K562 (cell line): ENCODE measurements around the gene FUT8. TPM values are rescaled to one million over a fixed set of nuclear protein-coding genes. Genes with fewer than 3 reads are reported as not detected.
A peak's percentile ranks its signal among the peaks of the same experiment; 100 is the strongest.

Source experiments
- ATAC-seq: fragments of 200-7000 bp; cut with Tn5 transposase; 3 replicates; pipeline ENCODE4 v1.9.1; 2020; ENCODE audit warnings: moderate library complexity
- BruUV-seq: library from RNA; stranded (reverse); fragments of 400-500 nt; replicated peaks from 2 replicates; lab custom pipeline; 2021; lab: Mats Ljungman, UMichigan
- CTCF ChIA-PET: fragments of 300-600 bp; formaldehyde crosslinking; extraction: SDS; loops from one replicate; lab custom pipeline; 2021; ENCODE audit warnings: low intra/inter-chr PET ratio; lab: Yijun Ruan, JAX
- POLR2A ChIA-PET: fragments of 300-600, 350-650 bp; sonication (Branson Sonifier 250); formaldehyde crosslinking; extraction: SDS; loops from one replicate; lab custom pipeline; 2021; ENCODE audit warnings: antibody characterized with exemption, inconsistent platforms; lab: Yijun Ruan, JAX
- DNase-seq, 4 experiments: peaks; one replicate each; pipeline versions ENCODE4 v3.0.0 to v3.0.0-alpha.2; 2011 to 2018; ENCODE audit warnings: low spot score in 3 of 4, mixed read lengths in 3 of 4; ENCODE audit errors: extremely low read depth in 1 of 4
- FAIRE-seq: peaks from 2 replicates; lab custom pipeline; 2011; peaks lifted over from hg19 to GRCh38; lab: Jason Lieb, UNC
- H2AFZ ChIP-seq: 2 replicates; pipeline ENCODE4 v1.6.0; 2011; ENCODE audit warnings: low read depth, low read length, control low read depth, inconsistent platforms
- H3K27ac ChIP-seq: fragments of 200-600 bp; 3 replicates; pipeline ENCODE4 v1.8.0; 2011; ENCODE audit warnings: low read depth, mild to moderate bottlenecking, control low read depth, inconsistent platforms, low read length, moderate library complexity, mixed read lengths; ENCODE audit errors: extremely low read depth
- H3K27me3 ChIP-seq, 2 experiments: fragments of 300-600 bp in 1 of 2; 2 replicates in 1 of 2; 3 replicates in 1 of 2; pipeline versions ENCODE4 v1.6.0 to v1.8.0; 2011; ENCODE audit warnings: inconsistent platforms in 2 of 2, low read length in 2 of 2, mild to moderate bottlenecking in 1 of 2, mixed read lengths in 1 of 2, moderate library complexity in 1 of 2; ENCODE audit not compliant: control insufficient read depth in 2 of 2, insufficient read depth in 2 of 2
- H3K36me3 ChIP-seq: fragments of 300-600 bp; 3 replicates; pipeline ENCODE4 v1.8.0; 2011; ENCODE audit warnings: mild to moderate bottlenecking, low read length, inconsistent platforms; ENCODE audit not compliant: control insufficient read depth, insufficient read depth
- H3K4me1 ChIP-seq, 2 experiments: fragments of 200-600 bp in 1 of 2; replicated peaks in 1 of 2; 2 replicates in 1 of 2; 3 replicates in 1 of 2; pipeline versions ENCODE4 v1.5.1 to v1.8.0; 2011; ENCODE audit warnings: inconsistent platforms in 2 of 2, low read length in 2 of 2, mild to moderate bottlenecking in 1 of 2, mixed read lengths in 1 of 2, moderate library complexity in 1 of 2; ENCODE audit not compliant: control insufficient read depth in 2 of 2, insufficient read depth in 2 of 2
- H3K4me2 ChIP-seq: 2 replicates; pipeline ENCODE4 v1.6.1; 2011; ENCODE audit warnings: low read length, control low read depth, inconsistent platforms, mixed read lengths; ENCODE audit not compliant: insufficient read depth
- H3K4me3 ChIP-seq: fragments of 200-600 bp; sonication (generic), shearing (Covaris generic); 2 replicates; pipeline ENCODE4 v1.5.1; 2016; ENCODE audit warnings: control low read depth, inconsistent platforms
- H3K79me2 ChIP-seq: fragments of 200-600 bp; 3 replicates; pipeline ENCODE4 v1.8.0; 2011; ENCODE audit warnings: low read length, inconsistent platforms; ENCODE audit not compliant: control insufficient read depth, insufficient read depth
- H3K9ac ChIP-seq, 2 experiments: 2 replicates each; pipeline versions ENCODE4 v1.6.0 to v1.6.1; 2011; ENCODE audit warnings: low read depth in 2 of 2, low read length in 2 of 2, control low read depth in 1 of 2, inconsistent platforms in 1 of 2, mild to moderate bottlenecking in 1 of 2, mixed read lengths in 1 of 2; ENCODE audit not compliant: insufficient read depth in 1 of 2
- H3K9me1 ChIP-seq: one replicate; pipeline ENCODE4 v1.6.0; 2011; ENCODE audit warnings: inconsistent platforms, mild to moderate bottlenecking, low read length, moderate library complexity; ENCODE audit not compliant: control insufficient read depth, insufficient read depth
- H3K9me3 ChIP-seq: replicated peaks from 2 replicates; pipeline ENCODE4 v1.5.1; 2011; ENCODE audit warnings: low read depth, low read length, inconsistent platforms; ENCODE audit not compliant: control insufficient read depth, insufficient read depth
- H4K20me1 ChIP-seq: replicated peaks from 2 replicates; pipeline ENCODE4 v1.6.1; 2011; ENCODE audit warnings: low read length, inconsistent platforms, mixed read lengths; ENCODE audit not compliant: control insufficient read depth, insufficient read depth
- BRD4 ChIP-seq: fragments of 200-600 bp; sonication (generic); IDR thresholded peaks from 2 replicates; pipeline ENCODE4 v1.6.1; 2017; ENCODE audit warnings: inconsistent platforms
- DPF2 ChIP-seq: fragments of 450-650 bp; IDR thresholded peaks from 2 replicates; pipeline ENCODE4 v1.6.1; 2016
- ETV5 ChIP-seq: sonication (generic); formaldehyde crosslinking; IDR thresholded peaks from 2 replicates; pipeline ENCODE4 v1.4.0; 2020; ENCODE audit warnings: low read depth, mild to moderate bottlenecking, missing genetic modification reagents
- EWSR1 ChIP-seq: fragments of 450-650 bp; IDR thresholded peaks from 2 replicates; pipeline ENCODE4 v1.6.1; 2018; ENCODE audit warnings: borderline replicate concordance, mild to moderate bottlenecking, low read depth, moderate library complexity; ENCODE audit not compliant: partially characterized antibody
- GABPA ChIP-seq: fragments of 200-800 bp; sonication (Bioruptor generic); conservative IDR thresholded peaks from 2 replicates; pipeline ENCODE4 v1.6.1; 2016; ENCODE audit warnings: low read depth, missing genetic modification characterization, missing compliant biosample characterization
- HDAC8 ChIP-seq: fragments of 450-650 bp; IDR thresholded peaks from 2 replicates; pipeline ENCODE4 v1.6.1; 2016; ENCODE audit warnings: mild to moderate bottlenecking, missing genetic modification characterization, moderate library complexity, missing compliant biosample characterization
- HLTF ChIP-seq: fragments of 450-650 bp; IDR thresholded peaks from 2 replicates; pipeline ENCODE4 v1.6.1; 2016
- ILK ChIP-seq: fragments of 450-650 bp; IDR thresholded peaks from 2 replicates; pipeline ENCODE4 v1.6.1; 2016; ENCODE audit warnings: missing genetic modification characterization, low read depth, mild to moderate bottlenecking, missing compliant biosample characterization, moderate library complexity, borderline replicate concordance
- MEF2D ChIP-seq: conservative IDR thresholded peaks from 2 replicates; pipeline ENCODE4 v1.6.1; 2016; ENCODE audit warnings: low read depth, missing genetic modification characterization, missing compliant biosample characterization
- NFE2L1 ChIP-seq: fragments of 450-650 bp; IDR thresholded peaks from 2 replicates; pipeline ENCODE4 v1.6.1; 2016; ENCODE audit warnings: missing genetic modification characterization, low read depth, mild to moderate bottlenecking, missing compliant biosample characterization, moderate library complexity, borderline replicate concordance
- POU5F1 ChIP-seq: fragments of 150-350 bp; IDR thresholded peaks from 2 replicates; pipeline ENCODE4 v1.6.1; 2014; ENCODE audit warnings: borderline replicate concordance, low read length, low read depth, mild to moderate bottlenecking; ENCODE audit not compliant: partially characterized antibody
- TCF3 ChIP-seq: sonication (generic); formaldehyde crosslinking; IDR thresholded peaks from 2 replicates; pipeline ENCODE4 v1.4.0; 2020; ENCODE audit warnings: mild to moderate bottlenecking, missing genetic modification reagents
- TRIM28 ChIP-seq: fragments of 450-650 bp; IDR thresholded peaks from 2 replicates; pipeline ENCODE4 v1.6.1; 2017
- ZFP36 ChIP-seq: fragments of 150-350 bp; IDR thresholded peaks from 2 replicates; pipeline ENCODE4 v1.6.1; 2018; ENCODE audit warnings: low read length, low read depth; ENCODE audit not compliant: partially characterized antibody
- ZNF830 ChIP-seq: fragments of 250-450 bp; sonication (Bioruptor Pico); IDR thresholded peaks from 2 replicates; pipeline ENCODE4 v1.5.0; 2021; ENCODE audit warnings: mild to moderate bottlenecking
- WGBS: fragments of 100-300 bp; shearing (Covaris generic); methylation state at CpG from one replicate; pipeline ENCODE4 v1.1.6; 2016; ENCODE audit warnings: low coverage, mixed read lengths; ENCODE audit not compliant: insufficient coverage; ENCODE audit errors: missing lambda C conversion rate; 5-methylcytosine and 5-hydroxymethylcytosine counted together
- in situ Hi-C: fragments of 300-500 bp; cut with MboI; formaldehyde crosslinking; loops from 4 replicates; pipeline ENCODE4 v1.15.0; 2018; ENCODE audit warnings: inconsistent platforms, mixed read lengths
- intact Hi-C: fragments of 100-400 bp; cut with micrococcal nuclease; formaldehyde crosslinking; loops from 2 replicates; pipeline ENCODE4 v1.14.2; 2022
- polyA plus RNA-seq, 8 experiments: library from polyadenylated mRNA; depleted of rRNA in 4 of 8; stranded (reverse) in 5 of 8; unstranded in 3 of 8; fragments of >200 nt; fragmentation: Nextera tagmentation in 2 of 8; fragmentation: Illumina TruSeq in 1 of 8; extraction: Ambion mirVana in 2 of 8; extraction: Trizol in 1 of 8; gene quantifications; 2 replicates each; pipeline versions ENCODE4 v1.2.1 to v1.2.3, GENCODE V29; 2011 to 2014; ENCODE audit warnings: inconsistent platforms in 1 of 8, missing spikeins in 1 of 8
- total RNA-seq, 7 experiments: library from RNA; depleted of rRNA in 6 of 7; stranded (reverse); fragments of >200 nt in 6 of 7; fragmentation: Illumina TruSeq in 2 of 7; extraction: Trizol in 2 of 7; gene quantifications; 2 replicates each; pipeline versions ENCODE4 v1.2.1 to v1.2.3, GENCODE V29; 2011 to 2021; ENCODE audit warnings: low replicate concordance in 1 of 7
- TF ChIP-seq, protein P1 (sequence below): fragments of 250-450 bp; sonication (Bioruptor Pico); IDR thresholded peaks from 2 replicates; pipeline ENCODE4 v1.6.1; 2021; ENCODE audit warnings: mild to moderate bottlenecking
- TF ChIP-seq, protein P2 (sequence below): fragments of 450-650 bp; formaldehyde crosslinking; IDR thresholded peaks from 2 replicates; pipeline ENCODE4 v1.4.0; 2022; ENCODE audit warnings: missing genetic modification characterization

Gene FUT8
- total and polyA plus RNA-seq, 9 of the 15 experiments (the other 6 are each of a cell fraction or from before 2014, with no cell fraction given): 4.1 to 15.2 (median 7.8) TPM

DNA sequence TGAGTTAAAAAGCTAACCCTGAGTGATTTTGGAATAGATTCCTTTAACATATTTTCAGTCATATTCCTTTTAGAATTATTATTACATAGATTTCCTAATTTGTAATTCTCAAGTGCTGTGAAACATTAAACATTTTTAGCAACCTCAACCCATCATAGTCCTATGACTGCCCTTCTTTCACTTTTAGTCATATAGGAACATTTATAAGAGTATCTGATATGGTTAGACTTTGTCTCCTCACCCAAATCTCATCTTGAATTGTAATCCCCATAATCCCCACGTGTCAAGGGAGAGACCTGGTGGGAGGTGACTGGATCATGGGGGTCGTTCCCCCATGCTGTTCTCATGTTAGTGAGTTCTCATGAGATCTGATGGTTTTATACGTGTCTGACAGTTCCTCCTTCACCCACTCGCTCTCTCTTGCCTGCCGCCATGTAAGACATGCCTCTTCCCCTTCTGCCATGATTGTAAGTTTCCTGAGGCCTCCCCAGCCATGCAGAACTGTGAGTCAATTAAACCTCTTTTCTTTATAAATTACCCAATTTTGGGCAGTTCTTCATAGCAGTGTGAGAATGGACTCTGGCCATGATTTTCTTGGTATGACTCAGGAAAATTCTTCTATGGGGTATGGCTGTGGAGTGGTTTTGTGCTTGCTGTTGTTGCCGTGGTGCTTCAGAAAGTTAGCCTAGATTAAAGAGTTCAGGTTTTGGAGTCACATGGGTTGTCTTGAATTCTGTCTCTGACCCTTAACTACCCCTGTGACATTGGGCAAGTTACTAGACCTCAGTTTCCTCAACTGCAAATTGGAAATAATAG lies 83.9 kb downstream of the FUT8 start:
- no TSS peak for BruUV-seq

DNA sequence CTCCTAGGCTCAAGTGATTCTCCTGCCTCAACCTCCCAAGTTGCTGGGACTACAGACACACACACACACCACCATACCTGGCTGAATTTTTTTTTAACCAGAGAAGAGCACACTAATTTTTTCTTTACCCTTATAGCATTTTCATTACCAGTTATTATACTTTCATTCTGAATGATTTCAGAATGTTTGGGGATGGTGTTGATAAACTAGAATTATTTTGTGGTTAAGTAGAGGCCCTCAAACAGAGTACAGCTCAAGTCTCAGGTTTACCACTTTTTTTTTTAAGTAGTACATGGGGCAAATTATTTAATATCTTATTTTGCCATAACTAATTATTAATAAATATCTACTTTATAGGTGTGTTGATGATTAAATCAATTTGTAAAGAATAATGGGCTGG lies 86.6 kb downstream of the FUT8 start:
- no peaks in the 10 kb centered on the region for H3K4me1 ChIP-seq
- no peaks in the 10 kb centered on the region for H3K36me3 ChIP-seq
- H3K27ac ChIP-seq: no peak overlapping the region
- H3K9me3 ChIP-seq: 0 out of 2 replicates have a peak, but pooled peaks cover 4% of the 10 kb centered on the region
- POLR2A ChIA-PET: no interaction called here
- FAIRE-seq (no peak), ATAC-seq (no peak), DNase-seq (no peak)
- H3K27me3 ChIP-seq: no peaks in the 10 kb centered on the region
- intact Hi-C loops (no loop called here), in situ Hi-C loops (no loop called here)
- H3K4me2 ChIP-seq: no peak overlapping the region
- CTCF ChIA-PET: no interaction called here
- H3K4me3 ChIP-seq: no peak overlapping the region
- no peaks in the 10 kb centered on the region for H3K9me1 ChIP-seq
- no peak overlapping the region for H2AFZ ChIP-seq
- H3K9ac ChIP-seq: no peak overlapping the region
- no peaks in the 10 kb centered on the region for H3K79me2 ChIP-seq
- no peaks in the 10 kb centered on the region for H4K20me1 ChIP-seq
- BruUV-seq: no TSS peak
- TF ChIP-seq TCF3: no peak
- TF ChIP-seq, protein P1, sequence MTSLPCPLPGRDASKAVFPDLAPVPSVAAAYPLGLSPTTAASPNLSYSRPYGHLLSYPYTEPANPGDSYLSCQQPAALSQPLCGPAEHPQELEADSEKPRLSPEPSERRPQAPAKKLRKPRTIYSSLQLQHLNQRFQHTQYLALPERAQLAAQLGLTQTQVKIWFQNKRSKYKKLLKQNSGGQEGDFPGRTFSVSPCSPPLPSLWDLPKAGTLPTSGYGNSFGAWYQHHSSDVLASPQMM (CRISPR knock-in tag): no peak
- no peak for TF ChIP-seq ILK (tag)
- TF ChIP-seq DPF2: no peak
- TF ChIP-seq MEF2D: no peak
- no peak for TF ChIP-seq HDAC8 (tag)
- no peak for TF ChIP-seq BRD4
- no peak for TF ChIP-seq GABPA (tag)
- no peak for TF ChIP-seq NFE2L1 (tag)
- TF ChIP-seq, protein P2, sequence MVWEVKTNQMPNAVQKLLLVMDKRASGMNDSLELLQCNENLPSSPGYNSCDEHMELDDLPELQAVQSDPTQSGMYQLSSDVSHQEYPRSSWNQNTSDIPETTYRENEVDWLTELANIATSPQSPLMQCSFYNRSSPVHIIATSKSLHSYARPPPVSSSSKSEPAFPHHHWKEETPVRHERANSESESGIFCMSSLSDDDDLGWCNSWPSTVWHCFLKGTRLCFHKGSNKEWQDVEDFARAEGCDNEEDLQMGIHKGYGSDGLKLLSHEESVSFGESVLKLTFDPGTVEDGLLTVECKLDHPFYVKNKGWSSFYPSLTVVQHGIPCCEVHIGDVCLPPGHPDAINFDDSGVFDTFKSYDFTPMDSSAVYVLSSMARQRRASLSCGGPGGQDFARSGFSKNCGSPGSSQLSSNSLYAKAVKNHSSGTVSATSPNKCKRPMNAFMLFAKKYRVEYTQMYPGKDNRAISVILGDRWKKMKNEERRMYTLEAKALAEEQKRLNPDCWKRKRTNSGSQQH: no peak
- no peak for TF ChIP-seq ZNF830 (CRISPR knock-in tag)
- no peak for TF ChIP-seq ETV5 (CRISPR knock-in tag)
- no peak for TF ChIP-seq HLTF
- no peak for TF ChIP-seq POU5F1
- no peak for TF ChIP-seq TRIM28

More for the DNA sequence above, 83.9 kb downstream of the FUT8 start:
- Histone ChIP-seq H3K36me3 (no peaks in the 10 kb centered on the region), H3K4me2 (no peak overlapping the region), H4K20me1 (no peaks in the 10 kb centered on the region), H3K79me2 (no peaks in the 10 kb centered on the region), H3K9me1 (no peaks in the 10 kb centered on the region), H3K27me3 (no peaks in the 10 kb centered on the region), H3K9me3 (0 out of 2 replicates have a peak, but pooled peaks cover 4% of the 10 kb centered on the region), H3K27ac (no peak overlapping the region), H3K4me1 (no peaks in the 10 kb centered on the region), H3K4me3 (no peak overlapping the region), H3K9ac (no peak overlapping the region), H2AFZ (no peak overlapping the region)
- TF ChIP-seq EWSR1 (no peak), ZFP36 (peak; percentile 40)
- DNase-seq: no peak
- intact Hi-C loops (no loop called here), in situ Hi-C loops (no loop called here)
- no peak for FAIRE-seq
- WGBS: 65% methylated on average over 6 of the region's 6 CpGs
- POLR2A ChIA-PET: no interaction called here
- CTCF ChIA-PET: no interaction called here
- ATAC-seq: no peak
